Cardiac muscle cell (in vitro differentiated cells and primary cell): ENCODE results near the gene NDUFA8. TPM values are rescaled to one million over a fixed set of nuclear protein-coding genes. Genes with fewer than 3 reads are reported as not detected.

Experiments
- DNase-seq, 2 donors: peaks; one replicate each; pipeline versions ENCODE4 v3.0.0 to v3.0.0-alpha.2; 2010 to 2017; ENCODE audit warnings: low read depth in 1 of 2, low spot score in 1 of 2
- H3K27ac ChIP-seq: fragments of 200-600 bp; sonication (generic); 2 replicates; pipeline ENCODE4 v1.5.1; 2016
- H3K27me3 ChIP-seq: fragments of 200-600 bp; sonication (generic); 2 replicates; pipeline ENCODE4 v1.6.0; 2016; ENCODE audit warnings: control low read depth
- H3K36me3 ChIP-seq: fragments of 200-600 bp; sonication (generic); 2 replicates; pipeline ENCODE4 v1.5.1; 2016; ENCODE audit warnings: control low read depth
- H3K4me1 ChIP-seq: fragments of 200-600 bp; sonication (generic); 2 replicates; pipeline ENCODE4 v1.8.1; 2017; ENCODE audit warnings: low read depth, mild to moderate bottlenecking, mixed run types
- H3K4me3 ChIP-seq: fragments of 200-600 bp; sonication (generic); 2 replicates; pipeline ENCODE4 v1.5.1; 2016; ENCODE audit warnings: mild to moderate bottlenecking
- H3K9me3 ChIP-seq: fragments of 200-600 bp; sonication (generic); 2 replicates; pipeline ENCODE4 v1.5.1; 2017; ENCODE audit warnings: low read depth, mild to moderate bottlenecking, control low read depth
- polyA plus RNA-seq: library from polyadenylated mRNA; unstranded; fragments of >200 nt; fragmentation: Nextera tagmentation; extraction: Ambion mirVana; gene quantifications from 2 replicates; pipeline ENCODE4 v1.2.1, GENCODE V29; 2016
- total RNA-seq: library from RNA; depleted of rRNA; stranded (reverse); fragments of >200 nt; gene quantifications from 2 replicates; pipeline ENCODE4 v1.2.3, GENCODE V29; 2016
- TF ChIP-seq, protein P1 (sequence below): IDR thresholded peaks from 2 replicates; pipeline ENCODE4 v1.5.1; 2012; ENCODE audit warnings: low read depth, mild to moderate bottlenecking, low read length

NDUFA8 gene
- total and polyA plus RNA-seq, 2 experiments from 2014 or later, result 86.9 to 336 TPM

DNA sequence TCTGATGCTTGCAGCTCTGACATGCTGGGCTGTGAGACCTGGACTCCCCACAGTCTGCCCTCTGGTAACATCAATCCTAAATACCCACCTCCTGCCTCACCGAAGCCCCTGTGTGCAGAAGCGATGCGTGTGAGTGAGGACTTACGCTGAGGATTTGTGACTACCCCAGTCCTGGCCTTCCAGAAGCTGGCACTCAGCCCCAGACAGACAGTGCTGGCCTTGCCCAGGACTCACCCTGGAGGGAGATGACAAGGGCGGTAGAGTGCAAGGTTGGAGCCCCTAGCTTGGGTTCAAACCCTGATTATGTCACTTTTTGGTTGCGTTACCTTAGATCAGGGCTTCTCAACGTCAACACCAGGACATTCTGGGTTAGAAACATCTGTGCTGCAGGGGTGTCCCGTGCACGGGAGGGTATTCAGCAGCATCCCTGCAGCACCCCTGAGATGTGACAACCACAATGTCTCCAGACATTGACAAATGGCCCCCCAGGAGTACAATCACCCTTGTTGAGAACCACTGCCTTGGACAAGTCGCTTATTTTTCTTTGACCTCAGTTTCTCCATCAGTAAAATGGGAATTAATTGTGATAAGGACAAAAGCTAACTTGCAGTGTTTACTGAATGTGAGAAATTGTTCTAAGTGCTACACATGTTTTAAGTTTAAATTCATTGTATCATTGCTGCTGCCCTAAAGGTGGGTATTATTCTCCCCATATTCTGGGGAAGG lies 43.0 kb downstream of the NDUFA8 start:
- no peaks in the 10 kb centered on the region for H3K27me3 ChIP-seq
- no peak for DNase-seq
- TF ChIP-seq, protein P1, sequence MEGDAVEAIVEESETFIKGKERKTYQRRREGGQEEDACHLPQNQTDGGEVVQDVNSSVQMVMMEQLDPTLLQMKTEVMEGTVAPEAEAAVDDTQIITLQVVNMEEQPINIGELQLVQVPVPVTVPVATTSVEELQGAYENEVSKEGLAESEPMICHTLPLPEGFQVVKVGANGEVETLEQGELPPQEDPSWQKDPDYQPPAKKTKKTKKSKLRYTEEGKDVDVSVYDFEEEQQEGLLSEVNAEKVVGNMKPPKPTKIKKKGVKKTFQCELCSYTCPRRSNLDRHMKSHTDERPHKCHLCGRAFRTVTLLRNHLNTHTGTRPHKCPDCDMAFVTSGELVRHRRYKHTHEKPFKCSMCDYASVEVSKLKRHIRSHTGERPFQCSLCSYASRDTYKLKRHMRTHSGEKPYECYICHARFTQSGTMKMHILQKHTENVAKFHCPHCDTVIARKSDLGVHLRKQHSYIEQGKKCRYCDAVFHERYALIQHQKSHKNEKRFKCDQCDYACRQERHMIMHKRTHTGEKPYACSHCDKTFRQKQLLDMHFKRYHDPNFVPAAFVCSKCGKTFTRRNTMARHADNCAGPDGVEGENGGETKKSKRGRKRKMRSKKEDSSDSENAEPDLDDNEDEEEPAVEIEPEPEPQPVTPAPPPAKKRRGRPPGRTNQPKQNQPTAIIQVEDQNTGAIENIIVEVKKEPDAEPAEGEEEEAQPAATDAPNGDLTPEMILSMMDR, result no peak
- no peak overlapping the region for H3K27ac ChIP-seq
- H3K4me3 ChIP-seq, result no peak overlapping the region
- no peaks in the 10 kb centered on the region for H3K4me1 ChIP-seq
- H3K36me3 ChIP-seq, result no peaks in the 10 kb centered on the region
- H3K9me3 ChIP-seq, result no peaks in the 10 kb centered on the region

DNA sequence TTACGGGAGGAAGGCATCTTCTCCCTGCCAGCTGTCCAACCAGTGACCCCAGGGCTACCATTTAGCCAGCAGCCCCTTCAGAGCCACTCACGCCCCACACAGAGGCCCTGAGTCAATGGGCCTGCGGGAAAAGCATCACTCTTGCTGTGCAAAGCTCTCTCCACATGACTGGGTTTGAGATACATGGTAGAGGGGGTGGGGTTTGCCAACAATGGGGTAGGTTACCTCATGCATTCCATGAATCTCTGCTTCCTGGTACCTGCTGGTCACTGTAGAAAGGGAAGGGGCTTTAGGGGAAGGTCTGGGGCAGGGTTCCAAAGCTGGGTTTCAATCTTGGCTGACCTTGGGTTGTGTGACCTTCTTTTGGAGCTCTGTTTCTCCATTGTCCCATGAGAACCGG lies 43.5 kb downstream of the NDUFA8 start:
- H3K36me3 ChIP-seq, result no peaks in the 10 kb centered on the region
- TF ChIP-seq, protein P1, result no peak
- no peak overlapping the region for H3K4me3 ChIP-seq
- H3K27me3 ChIP-seq, result no peaks in the 10 kb centered on the region
- H3K9me3 ChIP-seq, result no peaks in the 10 kb centered on the region
- no peak for DNase-seq
- H3K4me1 ChIP-seq, result no peaks in the 10 kb centered on the region
- H3K27ac ChIP-seq, result no peak overlapping the region

DNA sequence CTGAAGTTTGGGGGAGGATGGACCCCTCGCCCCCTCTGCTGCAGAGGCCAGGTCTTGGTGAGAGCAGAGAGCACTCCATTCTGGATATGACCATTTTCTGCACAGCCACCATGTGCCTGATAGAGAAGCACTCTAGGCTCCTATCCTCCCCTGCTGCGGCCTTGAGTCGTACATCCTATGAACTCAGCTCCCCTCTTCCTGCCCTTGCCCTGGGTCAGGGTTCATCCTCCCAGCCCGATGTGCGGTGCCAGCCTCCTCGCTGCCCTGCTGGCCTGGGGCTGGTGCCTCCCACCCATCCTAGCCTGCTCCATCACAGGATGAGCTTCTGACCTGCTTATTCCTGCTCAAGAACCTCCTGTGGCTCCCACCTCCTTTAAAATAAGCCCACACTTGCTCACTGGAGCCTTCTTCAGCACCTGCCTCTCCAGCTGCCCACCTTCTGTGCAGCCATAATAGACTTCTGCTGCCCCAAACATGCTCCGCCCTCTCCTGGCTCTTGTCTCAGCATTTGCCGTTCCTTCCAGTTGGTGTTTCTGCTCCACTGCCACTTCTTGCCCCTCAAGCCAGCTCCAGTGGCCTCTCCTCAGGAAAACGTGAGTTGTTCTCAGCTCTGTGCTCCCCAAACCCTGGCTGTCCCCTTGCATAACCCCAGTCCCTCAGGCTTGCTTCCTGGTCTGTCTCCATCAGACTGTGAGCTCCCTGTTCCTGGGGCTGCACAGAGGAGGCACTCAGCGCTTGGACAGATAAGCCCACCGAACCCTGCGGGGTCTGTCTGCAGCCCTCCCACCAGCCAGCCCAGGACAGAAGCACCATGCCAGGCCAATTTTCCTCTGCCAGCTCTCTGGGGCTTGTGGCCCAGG lies 44.2 kb downstream of the NDUFA8 start:
- no peaks in the 10 kb centered on the region for H3K4me1 ChIP-seq
- no peak for DNase-seq
- TF ChIP-seq, protein P1, result no peak
- H3K9me3 ChIP-seq, result no peaks in the 10 kb centered on the region
- H3K4me3 ChIP-seq, result no peak overlapping the region
- no peaks in the 10 kb centered on the region for H3K27me3 ChIP-seq
- H3K27ac ChIP-seq, result no peak overlapping the region
- H3K36me3 ChIP-seq, result no peaks in the 10 kb centered on the region

DNA sequence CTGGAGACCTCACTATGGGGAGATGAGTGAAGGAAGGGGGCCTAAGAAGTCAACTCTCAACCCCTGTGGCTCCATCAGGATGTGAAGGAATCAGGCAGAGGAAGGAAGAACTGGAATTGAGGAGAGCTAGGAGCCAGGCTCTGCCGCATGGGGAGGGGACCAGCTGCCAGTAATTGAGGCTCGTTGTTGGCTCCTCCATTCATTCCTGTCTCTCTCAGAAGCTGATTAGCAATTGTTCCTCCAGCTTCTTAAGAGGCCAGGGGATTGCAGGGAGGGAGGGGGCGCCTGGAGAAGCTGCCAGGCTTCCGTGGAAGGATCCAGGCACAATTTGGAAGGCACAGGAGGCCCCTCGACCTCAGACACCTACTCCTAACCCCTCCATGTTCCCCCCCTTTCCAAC lies 46.0 kb downstream of the NDUFA8 start:
- Histone ChIP-seq H3K27ac (no peak overlapping the region), H3K36me3 (no peaks in the 10 kb centered on the region), H3K27me3 (no peaks in the 10 kb centered on the region), H3K9me3 (no peaks in the 10 kb centered on the region), H3K4me3 (no peak overlapping the region), H3K4me1 (no peaks in the 10 kb centered on the region)
- TF ChIP-seq, protein P1, result no peak
- no peak for DNase-seq

DNA sequence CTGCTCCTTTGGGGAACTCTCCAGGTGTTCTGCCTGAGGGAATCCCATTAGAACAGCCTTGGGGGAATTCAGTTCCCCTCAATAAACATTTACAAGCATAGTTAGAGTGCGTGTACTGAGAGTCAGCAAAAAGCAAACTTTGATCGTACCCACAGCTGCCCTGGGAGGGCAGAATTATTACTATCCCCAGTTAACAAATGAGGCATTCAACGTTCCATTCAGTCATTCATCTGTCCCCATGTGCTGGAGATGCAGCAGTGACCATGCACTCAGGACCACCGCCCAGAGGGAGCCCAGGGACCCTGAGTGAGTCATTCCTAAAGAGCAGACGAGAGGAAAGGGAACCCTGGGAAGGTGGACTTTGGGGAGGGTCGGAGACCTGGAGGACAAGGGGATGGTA lies 47.3 kb downstream of the NDUFA8 start:
- no peak overlapping the region for H3K27ac ChIP-seq
- peaks cover under 1% of the 10 kb centered on the region for H3K4me1 ChIP-seq
- TF ChIP-seq, protein P1, result no peak
- H3K9me3 ChIP-seq, result no peaks in the 10 kb centered on the region
- no peaks in the 10 kb centered on the region for H3K27me3 ChIP-seq
- no peak overlapping the region for H3K4me3 ChIP-seq
- no peak for DNase-seq
- no peaks in the 10 kb centered on the region for H3K36me3 ChIP-seq
